ENCODE measurements around the gene SCUBE1.

SCUBE1 gene

GRCh38 chr22:43267981-43268660 is 75.1 kb downstream of the SCUBE1 start:
- TF ChIP-seq CTCF (IDR thresholded peaks at IDR 0.05), result no peak

- TF ChIP-seq CTCF (IDR thresholded peaks at IDR 0.05), result no peak
These were observed 75.7 kb downstream of the SCUBE1 start for GRCh38 chr22:43267332-43267980.

- TF ChIP-seq CTCF (IDR thresholded peaks at IDR 0.05), result no peak
These were observed 77.1 kb downstream of the SCUBE1 start for GRCh38 chr22:43266076-43266475.

- TF ChIP-seq CTCF (IDR thresholded peaks at IDR 0.05), result no peak
These were observed 79.3 kb downstream of the SCUBE1 start for GRCh38 chr22:43263645-43264514.

- TF ChIP-seq CTCF (IDR thresholded peaks at IDR 0.05), result no peak
These were observed 80.1 kb downstream of the SCUBE1 start for GRCh38 chr22:43262990-43263644.

- TF ChIP-seq CTCF (IDR thresholded peaks at IDR 0.05), result no peak
These were observed 82.6 kb downstream of the SCUBE1 start for GRCh38 chr22:43260331-43261231.

Measured in LNCAP (cell line).